Measurements from ENCODE around the gene HOXC11. TPM values are rescaled to one million over a fixed set of nuclear protein-coding genes. Genes with fewer than 3 reads are reported as not detected.

Gene HOXC11
- total and polyA plus RNA-seq, 2 experiments from 2014 or later: not detected

DNA sequence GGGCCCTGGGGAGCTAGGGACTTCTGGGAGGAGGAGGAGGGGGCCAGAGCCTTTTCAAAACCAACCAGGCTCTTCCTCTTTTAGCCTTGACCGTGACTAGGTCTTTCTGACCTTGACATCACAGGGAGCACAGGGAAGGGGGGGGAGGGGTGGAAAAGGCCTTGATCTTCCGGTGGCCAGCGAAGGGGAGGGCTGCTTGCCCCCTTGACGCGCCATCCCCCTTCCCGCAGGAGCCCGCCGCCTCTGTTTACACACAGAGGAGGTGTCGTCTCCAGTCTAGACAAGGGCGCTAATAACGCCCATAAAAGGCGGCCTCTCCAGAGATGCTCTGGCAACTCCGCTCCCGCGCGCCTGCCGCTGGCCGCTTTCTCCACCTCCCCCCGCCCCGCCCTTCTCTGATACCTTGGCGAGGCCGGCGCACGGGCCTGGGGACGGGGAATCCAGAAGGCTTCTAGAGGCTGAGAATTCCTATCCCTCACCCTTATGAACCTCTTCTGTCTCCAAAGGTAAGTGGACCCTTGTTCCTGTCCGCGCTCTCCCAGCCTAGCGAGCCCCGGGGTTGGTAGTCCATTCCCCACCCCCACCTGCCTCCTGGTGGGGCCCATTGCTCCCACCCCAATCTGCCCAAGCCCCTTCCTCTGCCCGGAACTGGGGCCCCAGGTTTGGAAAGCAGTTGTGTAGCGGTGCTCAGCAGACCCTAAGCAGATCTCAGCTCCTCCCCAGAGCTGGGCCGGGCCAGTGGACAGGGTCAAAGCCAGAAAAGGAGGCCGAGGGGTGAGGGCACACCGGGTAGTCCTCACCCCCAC is 23.1 kb upstream of the HOXC11 start:
- Mint-ChIP-seq H3K9me3 (peaks cover 3% of the 10 kb centered on the region; the same call in 1 of the 3 replicates), H3K27me3 (ENCODE audit: insufficient read depth, low read depth, poor library complexity) (peaks cover 100% of the 10 kb centered on the region), H3K36me3 (ENCODE audit: low read depth) (peaks cover 3% of the 10 kb centered on the region; the same call in 1 of the 3 replicates), H3K4me1 (peaks cover 26% of the 10 kb centered on the region), H3K27ac (no peak overlapping the region), H3K4me3 (no peak overlapping the region; the same call in 2 of the 3 replicates)
- Histone ChIP-seq H3K27me3 (ENCODE audit: insufficient read depth) (peaks cover 100% of the 10 kb centered on the region), H3K36me3 (ENCODE audit: insufficient read depth) (no peaks in the 10 kb centered on the region), H3K79me2 (replicated peaks; ENCODE audit: insufficient read depth) (no peaks in the 10 kb centered on the region), H3K4me1 (ENCODE audit: insufficient read depth) (peaks cover 31% of the 10 kb centered on the region), H3F3A (replicated peaks; ENCODE audit: low read depth) (peaks cover 53% of the 10 kb centered on the region), H3K4me2 (peak overlapping the region; percentile 69), H4K20me1 (replicated peaks; ENCODE audit: insufficient read depth) (peaks cover 80% of the 10 kb centered on the region), H3K9me2 (ENCODE audit: insufficient read depth) (no peaks in the 10 kb centered on the region), H3K4me3 (peak overlapping the region; percentile 39; the same call in 1 of the 2 replicates), H2AFZ (no peak overlapping the region), H3K27ac (ENCODE audit: low read depth) (no peak overlapping the region)
- peak; percentile 10 for ATAC-seq
- DNase-seq (ENCODE audit: low spot score): peak; percentile 81
- TF ChIP-seq POLR2AphosphoS5 (IDR thresholded peaks at IDR 0.05; ENCODE audit: low read depth) (no peak), NANOG (IDR thresholded peaks at IDR 0.05; ENCODE audit: borderline replicate concordance) (no peak), EZH2phosphoT487 (IDR thresholded peaks at IDR 0.05; ENCODE audit: unreplicated experiment) (peak; percentile 30), EZH2 (IDR thresholded peaks at IDR 0.05; ENCODE audit: low read depth, unreplicated experiment) (peak; percentile 84)
- TF ChIP-seq, protein P1, sequence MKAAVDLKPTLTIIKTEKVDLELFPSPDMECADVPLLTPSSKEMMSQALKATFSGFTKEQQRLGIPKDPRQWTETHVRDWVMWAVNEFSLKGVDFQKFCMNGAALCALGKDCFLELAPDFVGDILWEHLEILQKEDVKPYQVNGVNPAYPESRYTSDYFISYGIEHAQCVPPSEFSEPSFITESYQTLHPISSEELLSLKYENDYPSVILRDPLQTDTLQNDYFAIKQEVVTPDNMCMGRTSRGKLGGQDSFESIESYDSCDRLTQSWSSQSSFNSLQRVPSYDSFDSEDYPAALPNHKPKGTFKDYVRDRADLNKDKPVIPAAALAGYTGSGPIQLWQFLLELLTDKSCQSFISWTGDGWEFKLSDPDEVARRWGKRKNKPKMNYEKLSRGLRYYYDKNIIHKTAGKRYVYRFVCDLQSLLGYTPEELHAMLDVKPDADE (IDR thresholded peaks at IDR 0.05): 0 out of 2 replicates have a peak, but pooled peaks have one; percentile 23
- TF ChIP-seq, protein P2, sequence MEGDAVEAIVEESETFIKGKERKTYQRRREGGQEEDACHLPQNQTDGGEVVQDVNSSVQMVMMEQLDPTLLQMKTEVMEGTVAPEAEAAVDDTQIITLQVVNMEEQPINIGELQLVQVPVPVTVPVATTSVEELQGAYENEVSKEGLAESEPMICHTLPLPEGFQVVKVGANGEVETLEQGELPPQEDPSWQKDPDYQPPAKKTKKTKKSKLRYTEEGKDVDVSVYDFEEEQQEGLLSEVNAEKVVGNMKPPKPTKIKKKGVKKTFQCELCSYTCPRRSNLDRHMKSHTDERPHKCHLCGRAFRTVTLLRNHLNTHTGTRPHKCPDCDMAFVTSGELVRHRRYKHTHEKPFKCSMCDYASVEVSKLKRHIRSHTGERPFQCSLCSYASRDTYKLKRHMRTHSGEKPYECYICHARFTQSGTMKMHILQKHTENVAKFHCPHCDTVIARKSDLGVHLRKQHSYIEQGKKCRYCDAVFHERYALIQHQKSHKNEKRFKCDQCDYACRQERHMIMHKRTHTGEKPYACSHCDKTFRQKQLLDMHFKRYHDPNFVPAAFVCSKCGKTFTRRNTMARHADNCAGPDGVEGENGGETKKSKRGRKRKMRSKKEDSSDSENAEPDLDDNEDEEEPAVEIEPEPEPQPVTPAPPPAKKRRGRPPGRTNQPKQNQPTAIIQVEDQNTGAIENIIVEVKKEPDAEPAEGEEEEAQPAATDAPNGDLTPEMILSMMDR (conservative IDR thresholded peaks at IDR 0.05; ENCODE audit: low read depth in 2 of 2): no peak

DNA sequence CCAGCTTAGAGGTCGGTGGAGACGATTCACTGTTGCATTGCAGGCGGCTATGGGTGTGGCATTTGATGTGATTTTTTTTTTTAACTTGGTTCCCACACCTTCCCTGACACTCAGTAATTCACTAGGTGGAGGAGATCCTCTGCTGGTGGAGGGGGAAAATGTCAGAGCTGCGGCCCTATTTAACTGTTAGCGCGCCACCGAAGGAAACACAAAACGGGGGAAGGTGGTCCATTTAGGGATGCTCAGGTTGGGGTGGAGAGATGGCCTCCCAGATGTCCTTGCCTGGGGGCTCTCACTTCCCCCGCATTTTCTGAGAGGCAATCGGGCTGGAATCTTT is 22.5 kb upstream of the HOXC11 start:
- H3K4me3 ChIP-seq: peak overlapping the region; percentile 39; the same call in 1 of the 2 replicates
- H3K79me2 ChIP-seq (replicated peaks; ENCODE audit: insufficient read depth): no peaks in the 10 kb centered on the region
- no peak overlapping the region for H2AFZ ChIP-seq
- H3K27me3 ChIP-seq (ENCODE audit: insufficient read depth): peaks cover 100% of the 10 kb centered on the region
- ATAC-seq: no peak
- TF ChIP-seq EZH2 (IDR thresholded peaks at IDR 0.05; ENCODE audit: low read depth, unreplicated experiment): peak; percentile 10
- TF ChIP-seq NANOG (IDR thresholded peaks at IDR 0.05; ENCODE audit: borderline replicate concordance): no peak
- TF ChIP-seq ZNF331 (CRISPR knock-in tag; IDR thresholded peaks at IDR 0.05; ENCODE audit: low read depth): no peak
- no peak for TF ChIP-seq STAT1 (IDR thresholded peaks at IDR 0.05; ENCODE audit: unreplicated experiment)
- H4K20me1 ChIP-seq (replicated peaks; ENCODE audit: insufficient read depth): peaks cover 78% of the 10 kb centered on the region
- H3K27me3 Mint-ChIP-seq (ENCODE audit: insufficient read depth, low read depth, poor library complexity): peaks cover 98% of the 10 kb centered on the region
- peaks cover 52% of the 10 kb centered on the region for H3F3A ChIP-seq (replicated peaks; ENCODE audit: low read depth)
- no peaks in the 10 kb centered on the region for H3K9me2 ChIP-seq (ENCODE audit: insufficient read depth)
- peaks cover 3% of the 10 kb centered on the region; the same call in 1 of the 3 replicates for H3K9me3 Mint-ChIP-seq
- no peak for DNase-seq (ENCODE audit: low spot score)
- H3K27ac Mint-ChIP-seq: no peak overlapping the region
- H3K4me3 Mint-ChIP-seq: no peak overlapping the region
- H3K27ac ChIP-seq (ENCODE audit: low read depth): no peak overlapping the region
- H3K4me1 ChIP-seq (ENCODE audit: insufficient read depth): peaks cover 31% of the 10 kb centered on the region
- peaks cover 3% of the 10 kb centered on the region; the same call in 1 of the 3 replicates for H3K36me3 Mint-ChIP-seq (ENCODE audit: low read depth)
- H3K4me1 Mint-ChIP-seq: peaks cover 22% of the 10 kb centered on the region
- no peaks in the 10 kb centered on the region for H3K36me3 ChIP-seq (ENCODE audit: insufficient read depth)
- peak overlapping the region; percentile 69; the same call in 1 of the 2 replicates for H3K4me2 ChIP-seq

Data from GM23338 (cell line).